ENCODE results near the gene PLEKHA7.
A peak's percentile ranks its signal among the peaks of the same experiment; 100 is the strongest.
"Not testable (repeated sequence)": the region's sequence is repeated elsewhere in the genome, so short reads cannot be mapped to it uniquely, and the experiment has no call there.

PLEKHA7 gene

DNA sequence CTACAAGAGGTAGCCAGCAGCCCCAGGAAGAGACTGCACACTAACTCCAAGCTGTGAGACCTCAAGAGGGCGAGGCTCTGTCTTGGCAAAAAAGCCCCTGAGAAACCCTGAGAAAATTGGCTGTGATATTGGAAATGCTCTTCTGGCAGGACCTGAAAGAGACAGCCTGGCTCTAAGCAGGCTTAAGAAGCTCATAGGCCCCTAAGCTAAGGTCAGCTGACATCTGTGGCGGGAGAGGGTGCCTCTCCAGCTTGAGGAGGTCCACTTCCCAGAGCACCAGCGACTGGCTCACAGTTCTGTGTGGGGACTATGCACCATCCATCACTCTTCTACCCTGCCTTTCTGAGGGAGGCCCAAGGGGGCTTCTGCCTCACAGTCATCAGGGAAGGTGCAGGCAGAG, 12.4 kb downstream of the PLEKHA7 start:
- H3K27ac ChIP-seq (ENCODE audit: poor library complexity, severe bottlenecking): no peak overlapping the region
- no peaks in the 10 kb centered on the region for H3K27me3 ChIP-seq (ENCODE audit: insufficient read depth, poor library complexity, severe bottlenecking)
- peaks cover 11% of the 10 kb centered on the region for H3K4me1 ChIP-seq (ENCODE audit: insufficient read depth, poor library complexity, severe bottlenecking)
- H3K9me3 ChIP-seq (ENCODE audit: severe bottlenecking): no peaks in the 10 kb centered on the region
- TF ChIP-seq, protein P1, sequence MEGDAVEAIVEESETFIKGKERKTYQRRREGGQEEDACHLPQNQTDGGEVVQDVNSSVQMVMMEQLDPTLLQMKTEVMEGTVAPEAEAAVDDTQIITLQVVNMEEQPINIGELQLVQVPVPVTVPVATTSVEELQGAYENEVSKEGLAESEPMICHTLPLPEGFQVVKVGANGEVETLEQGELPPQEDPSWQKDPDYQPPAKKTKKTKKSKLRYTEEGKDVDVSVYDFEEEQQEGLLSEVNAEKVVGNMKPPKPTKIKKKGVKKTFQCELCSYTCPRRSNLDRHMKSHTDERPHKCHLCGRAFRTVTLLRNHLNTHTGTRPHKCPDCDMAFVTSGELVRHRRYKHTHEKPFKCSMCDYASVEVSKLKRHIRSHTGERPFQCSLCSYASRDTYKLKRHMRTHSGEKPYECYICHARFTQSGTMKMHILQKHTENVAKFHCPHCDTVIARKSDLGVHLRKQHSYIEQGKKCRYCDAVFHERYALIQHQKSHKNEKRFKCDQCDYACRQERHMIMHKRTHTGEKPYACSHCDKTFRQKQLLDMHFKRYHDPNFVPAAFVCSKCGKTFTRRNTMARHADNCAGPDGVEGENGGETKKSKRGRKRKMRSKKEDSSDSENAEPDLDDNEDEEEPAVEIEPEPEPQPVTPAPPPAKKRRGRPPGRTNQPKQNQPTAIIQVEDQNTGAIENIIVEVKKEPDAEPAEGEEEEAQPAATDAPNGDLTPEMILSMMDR (IDR thresholded peaks at IDR 0.05; ENCODE audit: poor library complexity, severe bottlenecking): no peak
- ATAC-seq (ENCODE audit: low read depth): no peak
- no peak for DNase-seq (ENCODE audit: low spot score)
- no peaks in the 10 kb centered on the region for H3K36me3 ChIP-seq (ENCODE audit: low read depth)
- no peak overlapping the region for H3K4me3 ChIP-seq (ENCODE audit: severe bottlenecking)

DNA sequence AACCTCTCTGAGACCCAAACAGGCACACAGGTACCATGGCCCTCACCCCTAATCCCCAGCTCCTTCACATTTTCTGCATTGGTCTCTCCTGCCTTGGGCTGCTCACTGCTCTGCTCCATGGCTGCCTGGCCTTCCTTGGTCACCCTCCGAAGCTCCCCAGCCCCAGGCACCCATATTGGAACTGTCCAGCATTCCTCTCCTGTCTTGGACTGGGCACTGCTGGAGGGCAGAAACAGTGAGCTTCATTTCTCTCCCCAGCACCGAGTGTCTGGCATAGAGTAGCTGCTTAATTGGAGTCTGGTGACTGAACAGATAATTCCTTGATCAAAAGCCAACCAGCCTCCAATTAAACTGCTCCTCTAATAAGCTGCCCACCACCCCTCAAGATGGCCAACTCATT, 13.2 kb downstream of the PLEKHA7 start:
- Histone ChIP-seq H3K4me1 (ENCODE audit: insufficient read depth, poor library complexity, severe bottlenecking) (peaks cover 11% of the 10 kb centered on the region), H3K27me3 (ENCODE audit: insufficient read depth, poor library complexity, severe bottlenecking) (no peaks in the 10 kb centered on the region), H3K4me3 (ENCODE audit: severe bottlenecking) (no peak overlapping the region), H3K9me3 (ENCODE audit: severe bottlenecking) (no peaks in the 10 kb centered on the region), H3K27ac (ENCODE audit: poor library complexity, severe bottlenecking) (no peak overlapping the region), H3K36me3 (ENCODE audit: low read depth) (no peaks in the 10 kb centered on the region)
- TF ChIP-seq, protein P1 (IDR thresholded peaks at IDR 0.05; ENCODE audit: poor library complexity, severe bottlenecking): no peak
- ATAC-seq (ENCODE audit: low read depth): no peak
- DNase-seq (ENCODE audit: low spot score): no peak

DNA sequence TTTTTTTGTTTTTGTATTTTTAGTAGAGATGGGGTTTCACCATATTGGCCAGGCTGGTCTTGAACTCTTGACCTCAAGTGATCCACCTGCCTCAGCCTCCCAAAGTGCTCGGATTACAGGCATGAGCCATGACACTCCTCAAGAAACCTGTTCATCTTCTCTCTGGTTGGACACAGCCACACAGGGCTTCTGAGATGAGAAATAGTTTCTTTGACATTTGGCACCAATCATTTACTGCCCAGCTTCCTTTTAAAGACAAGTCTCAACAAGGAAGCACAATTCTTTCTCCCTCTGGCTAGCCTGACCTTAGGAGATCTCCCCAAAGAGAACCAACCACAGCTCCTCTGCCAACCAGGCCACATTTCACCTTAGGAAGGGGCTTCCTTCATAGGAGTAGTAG, 14.0 kb downstream of the PLEKHA7 start:
- H3K36me3 ChIP-seq (ENCODE audit: low read depth); DNase-seq (ENCODE audit: low spot score); H3K27me3 ChIP-seq (ENCODE audit: insufficient read depth, poor library complexity, severe bottlenecking); H3K4me3 ChIP-seq (ENCODE audit: severe bottlenecking); H3K9me3 ChIP-seq (ENCODE audit: severe bottlenecking); H3K27ac ChIP-seq (ENCODE audit: poor library complexity, severe bottlenecking): not testable (repeated sequence)
- H3K4me1 ChIP-seq (ENCODE audit: insufficient read depth, poor library complexity, severe bottlenecking): peaks cover 11% of the 10 kb centered on the region
- peak; percentile 48; the same call in 2 of the 3 replicates for ATAC-seq (ENCODE audit: low read depth)

DNA sequence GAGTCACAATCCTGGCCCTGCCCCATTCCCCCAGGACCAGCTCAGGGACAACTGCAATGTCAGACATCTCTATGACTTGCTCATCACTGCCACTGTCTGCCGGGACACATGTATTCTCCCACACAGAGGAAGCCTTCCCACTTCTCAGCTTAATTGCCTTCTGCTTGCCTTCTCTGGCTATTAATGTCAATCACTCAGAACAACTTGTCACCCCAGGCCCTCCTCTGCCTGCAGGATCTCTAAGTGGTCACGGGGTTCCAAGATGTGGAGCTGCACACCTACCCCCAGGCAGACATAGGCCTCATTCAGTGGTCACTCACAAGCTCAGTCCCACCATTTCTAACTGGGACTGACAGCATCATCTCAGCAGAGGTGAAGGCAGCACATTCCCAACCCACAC, 15.1 kb downstream of the PLEKHA7 start:
- H3K9me3 ChIP-seq (ENCODE audit: severe bottlenecking): no peaks in the 10 kb centered on the region
- H3K27me3 ChIP-seq (ENCODE audit: insufficient read depth, poor library complexity, severe bottlenecking): no peaks in the 10 kb centered on the region
- TF ChIP-seq, protein P1 (IDR thresholded peaks at IDR 0.05; ENCODE audit: poor library complexity, severe bottlenecking): no peak
- no peak overlapping the region for H3K27ac ChIP-seq (ENCODE audit: poor library complexity, severe bottlenecking)
- H3K4me3 ChIP-seq (ENCODE audit: severe bottlenecking): no peak overlapping the region
- H3K36me3 ChIP-seq (ENCODE audit: low read depth): no peaks in the 10 kb centered on the region
- no peak for ATAC-seq (ENCODE audit: low read depth)
- peaks cover 6% of the 10 kb centered on the region for H3K4me1 ChIP-seq (ENCODE audit: insufficient read depth, poor library complexity, severe bottlenecking)
- DNase-seq (ENCODE audit: low spot score): no peak

DNA sequence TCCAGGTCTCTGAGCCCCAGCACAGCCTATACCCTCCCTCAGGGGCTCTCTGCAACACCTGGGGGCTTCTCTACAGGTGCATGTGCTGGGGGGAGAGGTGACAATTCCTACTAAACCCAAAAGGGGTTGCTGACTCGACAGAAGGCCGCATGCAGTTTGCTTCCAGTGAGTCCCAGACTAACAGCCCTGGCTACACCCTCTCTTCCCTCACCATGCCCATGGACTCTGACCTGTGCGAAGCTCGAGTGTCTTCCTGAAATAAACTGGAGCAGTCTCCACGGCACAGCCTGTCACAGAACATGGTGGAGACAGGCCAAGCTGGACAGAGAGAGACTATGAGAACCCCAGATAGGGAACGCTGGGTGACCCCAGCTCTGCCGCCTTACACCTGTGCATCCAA, 16.6 kb downstream of the PLEKHA7 start:
- DNase-seq (ENCODE audit: low spot score) (no peak), ATAC-seq (ENCODE audit: low read depth) (no peak)
- Histone ChIP-seq H3K36me3 (ENCODE audit: low read depth) (no peaks in the 10 kb centered on the region), H3K4me3 (ENCODE audit: severe bottlenecking) (no peak overlapping the region), H3K9me3 (ENCODE audit: severe bottlenecking) (no peaks in the 10 kb centered on the region), H3K27ac (ENCODE audit: poor library complexity, severe bottlenecking) (no peak overlapping the region), H3K4me1 (ENCODE audit: insufficient read depth, poor library complexity, severe bottlenecking) (peaks cover 6% of the 10 kb centered on the region), H3K27me3 (ENCODE audit: insufficient read depth, poor library complexity, severe bottlenecking) (no peaks in the 10 kb centered on the region)
- TF ChIP-seq, protein P1 (IDR thresholded peaks at IDR 0.05; ENCODE audit: poor library complexity, severe bottlenecking): no peak
